ENCODE results near the gene OR2T29. TPM values are rescaled to one million over a fixed set of nuclear protein-coding genes. Genes with fewer than 3 reads are reported as not detected.

Gene OR2T29
- total and polyA plus RNA-seq, 10 of the 15 experiments (the other 5 are each of a cell fraction or from before 2014, with no cell fraction given), result 0.22 to 10.2 (median 1.4) TPM

Small RNA genes within 50 kb of the gene (small RNA-seq; reads per million reads assigned to genes)
- not detected for gene RF00019

Other genes starting within 250 kb of the OR2T29 start
Only the 7 nearest of the 16 such genes appear.
- 6.1 and 7.5 TPM in 2 replicates for gene OR2T3, start 89.4 kb downstream of the OR2T29 start, total RNA-seq (2014; rRNA removed)
- 8.5 and 10.1 TPM in 2 replicates for gene OR2T3, start 89.4 kb downstream of the OR2T29 start, total RNA-seq (2014; rRNA removed; fragmentation: Illumina TruSeq; extraction: Trizol)
- 9.2 and 11.2 TPM in 2 replicates for gene OR2T3, start 89.4 kb downstream of the OR2T29 start, total RNA-seq (2021)
- gene OR2T3, start 89.4 kb downstream of the OR2T29 start, polyA plus RNA-seq (2011; rRNA removed), result 11.0 and 23.3 TPM in 2 replicates
- 6.4 and 8.3 TPM in 2 replicates for gene OR2T3, start 89.4 kb downstream of the OR2T29 start, polyA plus RNA-seq (2014; fragmentation: Illumina TruSeq; extraction: Trizol)
- gene OR2T3, start 89.4 kb downstream of the OR2T29 start, polyA plus RNA-seq (2014; fragmentation: Nextera tagmentation; extraction: Ambion mirVana), result 1 to 10 TPM; 2.0 to 2.3 TPM
- 5.4 and 9.2 TPM in 2 replicates for gene OR2T3, start 89.4 kb downstream of the OR2T29 start, polyA plus RNA-seq (2014; rRNA removed)
- 1 to 10 TPM; 4.1 to 4.5 TPM for gene OR2T3, start 89.4 kb downstream of the OR2T29 start, polyA plus RNA-seq (2016; fragmentation: Nextera tagmentation; extraction: Ambion mirVana)
- 0.33 and 1.5 TPM in 2 replicates for gene OR2T5, start 74.2 kb downstream of the OR2T29 start, total RNA-seq (2014; rRNA removed)
- 1.2 and 1.4 TPM in 2 replicates for gene OR2T5, start 74.2 kb downstream of the OR2T29 start, total RNA-seq (2014; rRNA removed; fragmentation: Illumina TruSeq; extraction: Trizol)
- 0.59 and 0.88 TPM in 2 replicates for gene OR2T5, start 74.2 kb downstream of the OR2T29 start, total RNA-seq (2021)
- 0.81 and 1.4 TPM in 2 replicates for gene OR2T5, start 74.2 kb downstream of the OR2T29 start, polyA plus RNA-seq (2011; rRNA removed)
- 0.07 and 0.63 TPM in 2 replicates for gene OR2T5, start 74.2 kb downstream of the OR2T29 start, polyA plus RNA-seq (2014; fragmentation: Illumina TruSeq; extraction: Trizol)
- under 1 TPM; 0.08 to 0.31 TPM for gene OR2T5, start 74.2 kb downstream of the OR2T29 start, polyA plus RNA-seq (2014; fragmentation: Nextera tagmentation; extraction: Ambion mirVana)
- gene OR2T5, start 74.2 kb downstream of the OR2T29 start, polyA plus RNA-seq (2014; rRNA removed), result 0.88 TPM in 1 of 2 replicates, not detected in the other
- gene OR2T5, start 74.2 kb downstream of the OR2T29 start, polyA plus RNA-seq (2016; fragmentation: Nextera tagmentation; extraction: Ambion mirVana), result under 1 TPM in 1 of 2 experiments, not detected in 1; 0.16 TPM
- 1.4 and 2.2 TPM in 2 replicates for gene OR2G6, start 54.7 kb downstream of the OR2T29 start, total RNA-seq (2014; rRNA removed)
- 1.8 and 2.4 TPM in 2 replicates for gene OR2G6, start 54.7 kb downstream of the OR2T29 start, total RNA-seq (2014; rRNA removed; fragmentation: Illumina TruSeq; extraction: Trizol)
- 0.77 and 1.1 TPM in 2 replicates for gene OR2G6, start 54.7 kb downstream of the OR2T29 start, total RNA-seq (2021)
- 1.9 and 2.6 TPM in 2 replicates for gene OR2G6, start 54.7 kb downstream of the OR2T29 start, polyA plus RNA-seq (2011; rRNA removed)
- gene OR2G6, start 54.7 kb downstream of the OR2T29 start, polyA plus RNA-seq (2014; fragmentation: Illumina TruSeq; extraction: Trizol), result 0.41 and 0.44 TPM in 2 replicates
- gene OR2G6, start 54.7 kb downstream of the OR2T29 start, polyA plus RNA-seq (2014; fragmentation: Nextera tagmentation; extraction: Ambion mirVana), result under 1 TPM; 0.27 to 0.50 TPM
- 0.27 and 0.69 TPM in 2 replicates for gene OR2G6, start 54.7 kb downstream of the OR2T29 start, polyA plus RNA-seq (2014; rRNA removed)
- under 1 TPM; 0.21 to 0.74 TPM for gene OR2G6, start 54.7 kb downstream of the OR2T29 start, polyA plus RNA-seq (2016; fragmentation: Nextera tagmentation; extraction: Ambion mirVana)
- gene OR2T34, start 12.0 kb upstream of the OR2T29 start, total RNA-seq (2014; rRNA removed), result 0.56 and 1.0 TPM in 2 replicates
- gene OR2T34, start 12.0 kb upstream of the OR2T29 start, total RNA-seq (2014; rRNA removed; fragmentation: Illumina TruSeq; extraction: Trizol), result 0.36 and 0.60 TPM in 2 replicates
- 0.64 and 1.0 TPM in 2 replicates for gene OR2T34, start 12.0 kb upstream of the OR2T29 start, total RNA-seq (2021)
- 1.5 and 2.7 TPM in 2 replicates for gene OR2T34, start 12.0 kb upstream of the OR2T29 start, polyA plus RNA-seq (2011; rRNA removed)
- gene OR2T34, start 12.0 kb upstream of the OR2T29 start, polyA plus RNA-seq (2014; fragmentation: Illumina TruSeq; extraction: Trizol), result 0.40 and 1.9 TPM in 2 replicates
- under 1 TPM in 1 of 2 experiments, not detected in 1; 0.16 TPM for gene OR2T34, start 12.0 kb upstream of the OR2T29 start, polyA plus RNA-seq (2014; fragmentation: Nextera tagmentation; extraction: Ambion mirVana)
- gene OR2T34, start 12.0 kb upstream of the OR2T29 start, polyA plus RNA-seq (2014; rRNA removed), result 0.33 and 0.65 TPM in 2 replicates
- under 1 TPM in 1 of 2 experiments, not detected in 1; 0.28 TPM for gene OR2T34, start 12.0 kb upstream of the OR2T29 start, polyA plus RNA-seq (2016; fragmentation: Nextera tagmentation; extraction: Ambion mirVana)
- gene OR2T10, start 34.9 kb upstream of the OR2T29 start, total RNA-seq (2014; rRNA removed), result not detected in 2 replicates
- gene OR2T10, start 34.9 kb upstream of the OR2T29 start, total RNA-seq (2014; rRNA removed; fragmentation: Illumina TruSeq; extraction: Trizol), result not detected in 2 replicates
- not detected in 2 replicates for gene OR2T10, start 34.9 kb upstream of the OR2T29 start, total RNA-seq (2021)
- gene OR2T10, start 34.9 kb upstream of the OR2T29 start, polyA plus RNA-seq (2011; rRNA removed), result not detected in 2 replicates
- not detected in 2 replicates for gene OR2T10, start 34.9 kb upstream of the OR2T29 start, polyA plus RNA-seq (2014; fragmentation: Illumina TruSeq; extraction: Trizol)
- not detected for gene OR2T10, start 34.9 kb upstream of the OR2T29 start, polyA plus RNA-seq (2014; fragmentation: Nextera tagmentation; extraction: Ambion mirVana)
- gene OR2T10, start 34.9 kb upstream of the OR2T29 start, polyA plus RNA-seq (2014; rRNA removed), result not detected in 2 replicates
- not detected for gene OR2T10, start 34.9 kb upstream of the OR2T29 start, polyA plus RNA-seq (2016; fragmentation: Nextera tagmentation; extraction: Ambion mirVana)
- not detected in 2 replicates for gene OR2T11, start 72.3 kb upstream of the OR2T29 start, total RNA-seq (2014; rRNA removed)
- not detected in 2 replicates for gene OR2T11, start 72.3 kb upstream of the OR2T29 start, total RNA-seq (2014; rRNA removed; fragmentation: Illumina TruSeq; extraction: Trizol)
- not detected in 2 replicates for gene OR2T11, start 72.3 kb upstream of the OR2T29 start, total RNA-seq (2021)
- gene OR2T11, start 72.3 kb upstream of the OR2T29 start, polyA plus RNA-seq (2011; rRNA removed), result not detected in 2 replicates
- not detected in 2 replicates for gene OR2T11, start 72.3 kb upstream of the OR2T29 start, polyA plus RNA-seq (2014; fragmentation: Illumina TruSeq; extraction: Trizol)
- gene OR2T11, start 72.3 kb upstream of the OR2T29 start, polyA plus RNA-seq (2014; fragmentation: Nextera tagmentation; extraction: Ambion mirVana), result not detected
- gene OR2T11, start 72.3 kb upstream of the OR2T29 start, polyA plus RNA-seq (2014; rRNA removed), result not detected in 2 replicates
- gene OR2T11, start 72.3 kb upstream of the OR2T29 start, polyA plus RNA-seq (2016; fragmentation: Nextera tagmentation; extraction: Ambion mirVana), result not detected
- gene OR2T35, start 82.5 kb upstream of the OR2T29 start, total RNA-seq (2014; rRNA removed), result 0.22 and 0.68 TPM in 2 replicates
- 0.89 and 0.97 TPM in 2 replicates for gene OR2T35, start 82.5 kb upstream of the OR2T29 start, total RNA-seq (2014; rRNA removed; fragmentation: Illumina TruSeq; extraction: Trizol)
- gene OR2T35, start 82.5 kb upstream of the OR2T29 start, total RNA-seq (2021), result 0.49 and 0.66 TPM in 2 replicates
- 0.54 and 0.61 TPM in 2 replicates for gene OR2T35, start 82.5 kb upstream of the OR2T29 start, polyA plus RNA-seq (2011; rRNA removed)
- gene OR2T35, start 82.5 kb upstream of the OR2T29 start, polyA plus RNA-seq (2014; fragmentation: Illumina TruSeq; extraction: Trizol), result not detected in 2 replicates
- under 1 TPM in 1 of 2 experiments, not detected in 1; 0.03 TPM for gene OR2T35, start 82.5 kb upstream of the OR2T29 start, polyA plus RNA-seq (2014; fragmentation: Nextera tagmentation; extraction: Ambion mirVana)
- gene OR2T35, start 82.5 kb upstream of the OR2T29 start, polyA plus RNA-seq (2014; rRNA removed), result 0.08 and 0.15 TPM in 2 replicates
- under 1 TPM; 0.10 to 0.28 TPM for gene OR2T35, start 82.5 kb upstream of the OR2T29 start, polyA plus RNA-seq (2016; fragmentation: Nextera tagmentation; extraction: Ambion mirVana)